NOMO-1 (cell line): ENCODE results near the gene CFAP61.

ENCODE experiments used
- DNase-seq, 2 experiments: peaks; one replicate each; lab custom pipeline; 2025; ENCODE audit not compliant: unreplicated experiment in 2 of 2; lab: John Stamatoyannopoulos, UW

Gene CFAP61

DNA sequence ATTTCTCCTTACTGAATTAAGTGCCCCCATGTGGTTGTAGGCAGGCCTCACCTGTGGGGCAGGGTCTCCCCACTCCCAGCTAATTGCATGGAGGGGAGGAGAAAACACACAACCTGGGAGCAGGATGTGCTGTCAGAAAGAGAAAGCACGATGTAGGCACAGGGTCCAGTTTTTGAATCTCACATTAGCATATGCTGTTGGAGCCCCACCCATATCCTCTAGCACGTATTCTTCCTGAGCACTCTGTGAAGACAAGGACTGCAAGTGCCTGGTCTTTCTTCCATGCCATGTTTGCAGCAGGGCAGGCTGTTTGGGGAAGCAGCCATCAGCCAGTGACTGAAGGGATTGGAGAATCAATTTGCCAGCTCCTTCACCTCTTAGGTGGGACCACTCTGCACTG is 108.2 kb downstream of the CFAP61 start:
- no peak for DNase-seq

GRCh38 chr20:20161611-20162010 is 109.3 kb downstream of the CFAP61 start:
- DNase-seq, result no peak

GRCh38 chr20:20167698-20168097 is 115.4 kb downstream of the CFAP61 start:
- no peak for DNase-seq

DNA sequence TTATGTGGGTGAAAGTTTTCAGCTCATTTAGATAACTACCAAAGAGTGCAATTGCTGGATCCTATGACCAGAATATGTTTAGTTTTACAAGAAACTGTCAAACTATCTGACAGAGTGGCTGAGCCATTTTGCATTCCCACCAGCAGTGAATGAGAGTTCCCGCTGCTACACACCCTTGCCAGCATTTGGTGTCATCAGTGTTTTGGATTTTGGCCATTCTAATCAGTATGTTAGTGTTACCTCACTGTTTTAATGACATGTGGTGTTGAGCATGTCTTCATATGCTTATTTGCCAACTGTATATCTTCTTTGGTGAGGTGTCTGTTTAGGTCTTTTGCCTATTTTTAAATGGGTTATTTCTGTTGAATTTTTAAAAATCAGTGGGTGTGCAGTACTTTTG is 120.9 kb downstream of the CFAP61 start:
- no peak for DNase-seq

DNA sequence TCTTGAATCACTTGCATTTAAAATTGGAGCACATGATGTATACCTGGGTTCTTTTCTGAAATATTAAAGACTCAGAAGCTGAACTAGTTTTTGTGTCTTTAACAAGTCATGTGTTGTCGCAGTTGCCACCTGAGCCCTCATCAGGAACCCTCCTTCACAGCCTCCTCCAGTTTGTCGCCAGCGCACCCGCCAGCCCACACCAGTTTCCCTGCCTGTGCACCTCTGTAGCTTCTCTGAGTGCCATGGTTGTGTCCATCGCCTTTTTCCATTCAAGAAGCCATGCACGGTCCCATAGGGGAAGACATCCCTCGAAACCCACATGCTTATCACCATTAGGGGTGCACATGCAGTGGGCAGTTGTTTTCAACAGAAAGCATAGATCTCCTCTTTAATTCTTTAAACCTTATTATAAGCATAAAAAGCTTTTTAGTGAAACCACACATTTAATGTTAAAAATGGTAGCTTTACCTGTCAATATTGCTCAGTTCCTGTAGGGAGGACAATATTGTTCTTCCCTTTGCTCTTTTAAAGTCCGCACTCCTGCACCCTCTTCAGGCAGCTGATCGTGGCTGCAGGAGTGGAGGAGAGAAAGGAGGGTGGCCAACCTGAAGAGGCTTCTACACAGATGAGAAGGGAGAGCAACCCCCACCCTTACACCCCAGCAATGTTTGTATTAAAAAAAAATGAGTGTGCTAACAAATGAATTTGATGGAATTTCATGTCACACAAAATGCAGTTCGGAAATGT is 121.9 kb downstream of the CFAP61 start:
- no peak for DNase-seq

DNA sequence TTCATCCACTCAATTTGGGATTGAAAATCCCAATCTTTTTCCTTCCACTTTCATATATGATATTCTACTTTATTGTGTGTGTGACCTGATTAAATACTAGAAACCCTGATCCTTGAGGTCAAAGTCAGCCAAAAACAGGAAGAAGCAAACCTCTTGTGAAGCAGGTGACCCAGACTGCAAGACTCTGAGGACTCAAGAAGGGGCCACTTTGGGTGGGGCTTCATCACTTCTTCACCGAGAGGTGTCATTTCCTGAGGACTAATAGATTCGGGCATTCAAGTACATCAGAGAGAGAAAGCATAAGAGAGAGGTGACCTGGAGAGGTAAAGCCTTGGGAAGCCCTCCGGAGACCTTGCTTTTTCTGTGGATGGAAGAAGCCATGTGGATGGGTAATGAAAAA is 129.0 kb downstream of the CFAP61 start:
- no peak for DNase-seq

DNA sequence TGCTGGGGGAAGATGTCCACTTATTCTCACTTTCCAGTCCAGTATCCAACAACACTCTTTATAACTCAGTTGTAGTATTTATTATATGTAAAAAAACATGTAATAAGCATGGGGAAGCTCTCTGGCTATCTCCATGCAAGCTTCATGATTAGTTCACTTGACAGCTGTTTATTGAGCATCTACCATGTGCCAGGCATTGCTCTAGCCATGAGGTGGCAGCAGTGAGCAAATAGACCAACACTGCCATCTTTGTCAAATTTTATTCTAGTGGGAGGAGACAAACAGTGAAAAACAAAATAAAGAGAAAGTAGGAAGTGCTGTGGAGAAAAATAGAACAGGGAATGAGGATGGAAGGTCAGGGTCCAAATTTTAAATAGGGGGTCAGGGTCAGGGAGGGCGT is 131.8 kb downstream of the CFAP61 start:
- DNase-seq, result peak in 1 of 2 experiments; percentile 47

DNA sequence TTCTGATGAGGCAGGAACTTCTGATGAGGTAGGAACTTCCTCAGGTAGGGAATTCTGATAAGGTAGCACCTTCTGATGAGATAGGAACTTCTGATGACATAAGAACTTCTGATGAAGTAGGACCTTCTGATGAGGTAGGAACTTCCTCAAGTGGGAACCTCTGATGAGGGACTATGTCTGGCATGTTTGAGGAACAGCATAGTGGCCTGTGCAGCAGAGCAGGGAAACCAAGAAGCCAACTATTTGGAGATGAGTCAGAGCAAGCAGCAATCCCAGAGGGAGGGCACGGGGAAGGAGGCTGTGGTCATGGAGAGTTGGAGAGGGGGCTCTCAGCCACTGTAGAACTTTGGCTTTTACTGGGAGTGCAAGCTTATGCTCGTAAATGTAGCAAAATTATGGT is 132.4 kb downstream of the CFAP61 start:
- DNase-seq, result no peak

- no peak for DNase-seq
Observed at GRCh38 chr20:20188647-20189046, 136.3 kb downstream of the CFAP61 start.

DNA sequence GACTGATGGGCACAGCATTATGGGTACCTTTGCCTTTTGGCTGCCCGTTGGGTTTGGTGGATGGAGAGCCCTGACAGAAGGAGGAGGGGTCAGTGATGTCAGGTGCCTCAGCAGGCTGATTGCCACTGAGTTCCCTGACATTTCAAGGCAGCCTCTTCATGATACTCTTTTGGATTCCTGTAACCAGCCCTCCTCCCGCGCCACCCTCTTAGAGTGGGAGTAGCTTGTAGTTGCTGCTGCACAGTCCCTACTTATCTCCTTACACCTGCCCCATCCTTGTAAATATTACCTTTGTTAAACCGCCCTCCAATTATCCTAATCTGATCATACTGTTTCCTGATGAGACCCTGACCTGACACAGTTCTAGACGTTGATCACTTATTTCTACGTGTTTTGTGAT is 140.0 kb downstream of the CFAP61 start:
- no peak for DNase-seq

DNA sequence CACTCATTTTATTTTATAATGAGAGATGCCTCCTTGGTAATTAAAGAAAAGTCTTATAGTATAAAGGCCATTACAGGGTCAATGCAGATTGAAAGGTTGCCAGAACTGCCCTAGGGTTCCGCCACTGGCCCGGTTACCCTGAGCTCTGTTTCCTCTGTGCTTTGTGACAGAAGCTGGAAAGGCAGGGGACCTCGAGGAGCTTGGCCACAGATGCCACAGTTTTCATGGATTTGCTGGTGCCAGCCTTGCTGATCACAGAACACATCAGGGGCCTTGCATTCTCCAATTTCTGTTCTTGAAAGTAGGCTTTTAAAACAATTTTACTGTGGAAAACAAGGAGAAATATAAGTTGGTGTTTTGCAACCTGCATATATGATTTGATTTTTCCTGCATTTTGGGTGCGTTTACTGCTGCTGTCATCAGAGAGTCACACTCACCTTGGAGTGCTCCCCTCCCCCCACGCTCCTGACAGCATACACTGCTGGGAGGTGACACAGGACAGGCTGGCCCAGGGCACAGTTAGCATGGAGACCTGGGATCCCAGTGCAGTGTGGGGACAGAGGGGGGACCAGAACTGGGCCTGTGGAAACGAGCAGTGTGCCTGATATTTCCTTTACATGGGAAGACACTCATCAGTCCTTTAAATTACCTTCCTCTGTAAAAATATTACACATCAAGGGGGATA is 142.8 kb downstream of the CFAP61 start:
- DNase-seq, result no peak

DNA sequence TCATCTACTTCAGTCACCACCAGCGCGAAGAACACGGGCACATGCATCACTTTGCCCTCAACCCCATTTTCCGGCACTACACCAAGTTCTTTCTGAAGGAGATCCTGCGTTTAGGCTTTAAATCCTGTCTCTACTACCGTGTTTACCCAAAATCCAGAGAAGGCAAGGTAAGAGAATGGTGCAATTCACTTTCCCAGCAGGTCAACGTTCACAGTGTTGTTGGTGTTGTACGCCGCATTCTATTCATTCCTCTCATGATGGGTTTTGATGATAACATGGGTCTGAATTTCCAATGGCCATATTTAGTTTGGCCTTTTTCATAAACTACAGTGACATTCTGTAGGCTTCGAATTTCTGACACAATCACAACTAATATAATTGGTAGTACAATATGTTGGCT is 144.3 kb downstream of the CFAP61 start:
- DNase-seq, result no peak

DNA sequence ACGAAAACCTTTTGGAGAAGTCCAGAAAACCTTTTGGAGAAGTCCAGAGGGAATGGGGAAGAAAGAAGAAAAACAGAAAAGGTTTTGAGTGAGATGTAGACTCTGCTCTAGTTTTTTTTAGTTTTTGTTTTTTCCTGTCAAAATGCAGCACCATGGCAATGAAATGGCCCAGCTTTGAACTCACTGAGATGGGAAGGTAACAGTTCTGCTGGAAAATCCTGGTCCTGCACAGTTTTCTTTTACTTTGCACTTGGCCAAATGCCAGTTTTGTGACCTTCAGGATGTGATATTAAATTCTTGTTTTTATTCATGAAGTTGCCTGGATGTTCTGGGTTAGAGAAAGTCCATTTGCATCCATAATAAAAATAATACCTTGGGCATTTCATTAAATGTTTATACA is 145.7 kb downstream of the CFAP61 start:
- no peak for DNase-seq

- DNase-seq, result no peak
Observed at GRCh38 chr20:20199361-20200160, 147.2 kb downstream of the CFAP61 start.

DNA sequence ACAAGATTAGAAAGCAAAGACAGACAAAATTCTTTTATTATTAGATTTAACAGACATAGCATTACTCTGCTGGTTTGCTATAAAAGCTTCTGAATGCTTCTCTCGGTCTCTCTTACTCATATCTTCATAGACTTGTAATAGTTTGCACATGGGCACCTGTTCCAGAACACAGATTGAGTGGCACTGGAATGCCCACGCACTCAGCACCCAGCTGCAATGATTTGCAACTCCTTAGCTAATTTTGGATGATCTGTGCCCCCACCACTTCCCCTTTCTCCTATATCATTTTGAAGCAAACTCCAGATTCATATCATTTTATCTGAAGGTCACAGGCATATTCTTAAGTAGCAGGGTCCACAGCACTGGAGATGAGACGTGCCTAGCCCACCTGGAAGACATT is 148.8 kb downstream of the CFAP61 start:
- peak; percentile 46 to 60 for DNase-seq

DNA sequence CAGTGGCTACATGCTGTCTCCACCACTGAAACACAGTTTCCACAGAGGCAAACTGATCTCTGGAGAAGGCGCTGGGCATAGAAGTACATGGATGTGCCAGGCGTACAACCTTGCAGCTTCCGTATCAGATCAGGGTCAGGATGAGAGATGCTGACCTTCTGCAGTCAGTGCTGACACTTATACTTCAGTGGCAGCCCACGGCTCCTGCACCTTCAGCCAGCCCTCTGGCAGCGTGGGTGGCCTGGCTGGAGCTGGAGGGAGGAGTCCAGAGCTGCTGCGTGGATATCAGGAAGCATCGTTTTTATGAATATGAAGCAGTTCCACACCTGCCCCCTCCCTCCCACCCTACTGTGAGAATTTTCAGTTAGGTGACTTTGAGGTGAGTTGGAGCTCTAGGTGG is 149.3 kb downstream of the CFAP61 start:
- no peak for DNase-seq

- DNase-seq, result no peak
Observed at GRCh38 chr20:20202768-20203167, 150.4 kb downstream of the CFAP61 start.

DNA sequence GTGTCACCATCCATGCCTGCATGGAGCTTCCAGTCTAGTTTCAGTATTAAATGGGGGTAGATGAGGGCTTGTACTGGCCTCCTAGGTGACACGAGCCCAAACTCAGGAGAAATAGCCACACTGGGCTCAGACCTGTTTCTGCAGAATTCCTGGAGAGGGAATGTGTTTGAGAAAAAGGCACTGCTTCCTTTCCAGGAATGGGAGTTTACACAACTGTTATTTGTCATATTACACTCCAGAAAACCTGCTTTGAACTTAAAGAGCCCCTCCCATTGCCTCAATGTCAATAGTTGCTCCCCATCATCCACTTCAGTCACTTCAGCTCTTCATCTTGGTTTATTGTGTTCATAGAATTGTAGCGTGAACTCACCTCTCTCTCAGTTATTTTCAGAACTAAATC is 151.5 kb downstream of the CFAP61 start:
- no peak for DNase-seq

DNA sequence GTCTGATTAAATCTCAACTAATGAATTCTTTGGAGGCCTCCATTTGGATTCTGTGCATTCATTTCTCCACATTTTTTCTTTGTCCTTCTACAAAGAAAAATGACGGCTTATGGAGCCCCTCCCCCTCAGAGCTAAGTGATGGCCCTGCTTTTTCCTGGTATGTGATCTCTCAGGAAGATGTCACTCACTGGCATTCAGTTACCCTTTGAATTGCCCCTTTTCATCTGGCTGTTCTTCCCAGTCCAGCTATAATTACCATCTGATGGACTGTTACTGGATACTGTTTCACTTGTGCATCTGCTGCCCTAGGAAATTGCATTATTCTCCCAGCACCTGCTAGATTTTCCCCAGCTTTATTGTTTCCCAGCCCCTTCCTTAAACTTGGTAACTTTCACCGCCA is 151.9 kb downstream of the CFAP61 start:
- no peak for DNase-seq

GRCh38 chr20:20205141-20205861 is 153.0 kb downstream of the CFAP61 start:
- no peak for DNase-seq

DNA sequence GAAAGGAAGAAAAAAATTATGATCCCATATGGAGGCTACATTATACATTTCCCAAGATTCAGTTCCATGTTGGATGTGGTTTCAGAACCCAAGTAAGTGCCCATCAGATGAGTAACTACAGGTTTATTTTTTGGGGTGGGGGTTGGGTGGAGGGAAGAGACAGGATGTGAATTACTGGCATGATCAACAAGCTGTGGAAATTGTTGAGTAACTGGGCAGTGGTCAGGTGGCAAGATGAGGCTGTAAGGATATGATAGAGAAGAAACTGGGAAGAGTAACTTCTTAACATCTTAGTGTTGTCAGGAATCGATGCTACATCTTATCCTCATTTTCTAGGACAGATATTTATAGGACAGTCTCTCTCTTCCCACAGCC is 153.5 kb downstream of the CFAP61 start:
- no peak for DNase-seq
